GM12878 (cell line): Measurements from ENCODE around the gene MRPL42. TPM values are rescaled to one million over a fixed set of nuclear protein-coding genes. Genes with fewer than 3 reads are reported as not detected.

Experiments
- ATAC-seq: fragments of 200-7000 bp; cut with Tn5 transposase; 3 replicates; pipeline ENCODE4 v1.9.1; 2020; ENCODE audit warnings: mild to moderate bottlenecking, moderate library complexity
- BruUV-seq: library from RNA; stranded (reverse); fragments of 400-500 nt; replicated peaks from 2 replicates; lab custom pipeline; 2021; lab: Mats Ljungman, UMichigan
- CTCF ChIA-PET: fragments of 300-600 bp; sonication (Branson Sonifier 250); formaldehyde crosslinking; extraction: SDS; loops from one replicate; lab custom pipeline; 2021; ENCODE audit warnings: inconsistent platforms; lab: Yijun Ruan, JAX
- POLR2A ChIA-PET: fragments of 350-600 bp; formaldehyde crosslinking; extraction: SDS; loops from one replicate; lab custom pipeline; 2021; ENCODE audit warnings: inconsistent platforms; lab: Charles Lee
- RAD21 ChIA-PET: fragments of 300-600 bp; sonication (Branson Sonifier 250); formaldehyde crosslinking; loops from one replicate; lab custom pipeline; 2023; ENCODE audit warnings: antibody characterized with exemption; ENCODE audit not compliant: unreplicated experiment; lab: Charles Lee
- SMC1A ChIA-PET: fragments of 300-600 bp; sonication (Branson Sonifier 250); formaldehyde crosslinking; loops from one replicate; lab custom pipeline; 2023; ENCODE audit not compliant: unreplicated experiment, uncharacterized antibody; lab: Charles Lee
- DNase-seq: peaks from one replicate; pipeline ENCODE4 v3.0.0-alpha.2; 2011; ENCODE audit warnings: low read depth, low spot score
- FAIRE-seq: peaks from 3 replicates; lab custom pipeline; 2011; peaks lifted over from hg19 to GRCh38; lab: Jason Lieb, UNC
- H2AFZ ChIP-seq: 2 replicates; pipeline ENCODE4 v1.6.0; 2011; ENCODE audit warnings: low read depth, low read length, control low read depth; ENCODE audit not compliant: control insufficient read depth
- H3K27ac ChIP-seq: 2 replicates; pipeline ENCODE4 v1.5.1; 2011; ENCODE audit warnings: control low read depth; ENCODE audit not compliant: control insufficient read depth, insufficient read depth
- H3K27me3 ChIP-seq, 2 experiments: replicated peaks in 1 of 2; 2 replicates each; pipeline versions ENCODE4 v1.6.0 to v1.6.1; 2011; ENCODE audit warnings: low read length in 1 of 2; ENCODE audit not compliant: control insufficient read depth in 2 of 2, insufficient read depth in 2 of 2
- H3K36me3 ChIP-seq, 2 experiments: 2 replicates each; pipeline ENCODE4 v1.5.1; 2011; ENCODE audit warnings: low read length in 1 of 2; ENCODE audit not compliant: control insufficient read depth in 2 of 2, insufficient read depth in 2 of 2
- H3K4me1 ChIP-seq: 2 replicates; pipeline ENCODE4 v1.6.1; 2011; ENCODE audit warnings: mild to moderate bottlenecking, low read length, moderate library complexity, mixed read lengths; ENCODE audit not compliant: control insufficient read depth, insufficient read depth
- H3K4me2 ChIP-seq: 2 replicates; pipeline ENCODE4 v1.6.0; 2011; ENCODE audit warnings: control low read depth; ENCODE audit not compliant: control insufficient read depth, insufficient read depth
- H3K4me3 ChIP-seq: fragments of 200-600 bp; sonication (generic); 2 replicates; pipeline ENCODE4 v1.5.1; 2016
- H3K79me2 ChIP-seq: 2 replicates; pipeline ENCODE4 v1.6.0; 2011; ENCODE audit warnings: low read length; ENCODE audit not compliant: control insufficient read depth, insufficient read depth
- H3K9ac ChIP-seq: 2 replicates; pipeline ENCODE4 v1.8.0; 2011; ENCODE audit warnings: low read length, control low read depth, mixed read lengths; ENCODE audit not compliant: control insufficient read depth, insufficient read depth
- H3K9me3 ChIP-seq: replicated peaks from 3 replicates; pipeline ENCODE4 v1.5.1; 2011; ENCODE audit warnings: mild to moderate bottlenecking, low read length; ENCODE audit not compliant: control insufficient read depth, insufficient read depth
- H4K20me1 ChIP-seq: 2 replicates; pipeline ENCODE4 v1.6.0; 2011; ENCODE audit not compliant: control insufficient read depth, insufficient read depth
- ATF7 ChIP-seq: fragments of 450-650 bp; IDR thresholded peaks from 2 replicates; pipeline ENCODE4 v1.6.1; 2016; ENCODE audit warnings: low read depth, mild to moderate bottlenecking
- BRCA1 ChIP-seq: IDR thresholded peaks from 2 replicates; pipeline ENCODE4 v1.6.1; 2011; ENCODE audit warnings: low read depth, low read length, improper control_type of control experiment
- CBFB ChIP-seq: IDR thresholded peaks from 2 replicates; pipeline ENCODE4 v1.6.1; 2016; ENCODE audit warnings: antibody characterized with exemption, low read depth
- FOS ChIP-seq: IDR thresholded peaks from 3 replicates; pipeline ENCODE4 v1.6.1; 2011; ENCODE audit warnings: borderline replicate concordance; ENCODE audit not compliant: insufficient read length; ENCODE audit errors: extremely low read depth
- GABPA ChIP-seq: IDR thresholded peaks from 2 replicates; pipeline ENCODE4 v1.6.1; 2014; ENCODE audit warnings: antibody characterized with exemption, low read depth, mild to moderate bottlenecking, inconsistent platforms
- HCFC1 ChIP-seq: fragments of 150-350 bp; IDR thresholded peaks from 2 replicates; pipeline ENCODE4 v1.6.1; 2014; ENCODE audit warnings: low read length
- HDAC2 ChIP-seq: fragments of 200-600 bp; sonication (generic); IDR thresholded peaks from 2 replicates; pipeline ENCODE4 v1.6.1; 2017
- IRF4 ChIP-seq: IDR thresholded peaks from 2 replicates; pipeline ENCODE4 v1.6.1; 2011; ENCODE audit warnings: low read depth, low read length
- MEF2B ChIP-seq: fragments of 450-650 bp; IDR thresholded peaks from 2 replicates; pipeline ENCODE4 v1.6.1; 2018; ENCODE audit warnings: mild to moderate bottlenecking, moderate library complexity; ENCODE audit not compliant: partially characterized antibody, poor library complexity, severe bottlenecking
- PRDM15 ChIP-seq: fragments of 450-650 bp; formaldehyde crosslinking; IDR thresholded peaks from 2 replicates; pipeline ENCODE4 v1.4.0; 2020; ENCODE audit warnings: mild to moderate bottlenecking, moderate library complexity
- REST ChIP-seq: IDR thresholded peaks from 2 replicates; pipeline ENCODE4 v1.6.1; 2012; ENCODE audit warnings: mild to moderate bottlenecking, low read depth, low read length
- SMAD5 ChIP-seq: IDR thresholded peaks from 2 replicates; pipeline ENCODE4 v1.6.1; 2016; ENCODE audit warnings: antibody characterized with exemption, low read depth
- ZBED1 ChIP-seq: IDR thresholded peaks from 2 replicates; pipeline ENCODE4 v1.6.1; 2016; ENCODE audit warnings: borderline replicate concordance
- ZNF274 ChIP-seq: IDR thresholded peaks from one replicate; pipeline ENCODE4 v1.8.0; 2011; ENCODE audit not compliant: insufficient read length, insufficient read depth
- WGBS: methylation state at CpG from one replicate; pipeline ENCODE4 v1.1.6; 2016; ENCODE audit warnings: low lambda C conversion rate; ENCODE audit not compliant: insufficient replicate concordance, insufficient coverage; ENCODE audit errors: missing lambda C conversion rate; 5-methylcytosine and 5-hydroxymethylcytosine counted together
- in situ Hi-C: fragments of 300-500 bp; cut with MboI; formaldehyde crosslinking; loops from 9 replicates; pipeline ENCODE4 v1.14.3; 2018; ENCODE audit warnings: mixed read lengths
- intact Hi-C: fragments of 100-400 bp; cut with micrococcal nuclease; formaldehyde crosslinking; loops from one replicate; pipeline ENCODE4 v1.14.2; 2022; ENCODE audit not compliant: unreplicated experiment
- polyA plus RNA-seq, 11 experiments: library from polyadenylated mRNA; depleted of rRNA in 4 of 11; unstranded in 6 of 11; stranded (reverse) in 5 of 11; fragments of >200 nt; fragmentation: Nextera tagmentation in 4 of 11; fragmentation: Illumina TruSeq in 1 of 11; extraction: Ambion mirVana in 4 of 11; extraction: Trizol in 1 of 11; gene quantifications; 1 replicate in 1 of 11; 2 replicates in 10 of 11; pipeline versions ENCODE4 v1.2.1 to v1.2.3, GENCODE V29; 2011 to 2016; ENCODE audit warnings: inconsistent platforms in 2 of 11, missing spikeins in 2 of 11, low read depth in 1 of 11
- total RNA-seq, 4 experiments: library from RNA; depleted of rRNA in 3 of 4; stranded (reverse); fragments of >200 nt in 3 of 4; fragmentation: Illumina TruSeq in 1 of 4; extraction: Trizol in 1 of 4; gene quantifications; 2 replicates each; pipeline versions ENCODE4 v1.2.1 to v1.2.3, GENCODE V29; 2013 to 2021

MRPL42 gene
- total and polyA plus RNA-seq, 10 of the 15 experiments (the other 5 are each of a cell fraction or from before 2014, with no cell fraction given) = 65.1 to 427 (median 126) TPM

GRCh38 chr12:93459097-93459496 is 8.2 kb upstream of the MRPL42 start (continued):
- TF ChIP-seq REST (no peak), FOS (no peak)

- intact Hi-C loops (no loop called here), in situ Hi-C loops (no loop called here)
- DNase-seq = no peak
- RAD21 ChIA-PET = no interaction called here
- H3K36me3 ChIP-seq = no peaks in the 10 kb centered on the region
- no peak overlapping the region for H3K27ac ChIP-seq
- no peaks in the 10 kb centered on the region for H4K20me1 ChIP-seq
- H3K27me3 ChIP-seq = no peaks in the 10 kb centered on the region
- H3K9ac ChIP-seq = no peak overlapping the region
- WGBS = 73% methylated on average over 6 of the region's 6 CpGs
- H3K9me3 ChIP-seq = no peaks in the 10 kb centered on the region
- no peaks in the 10 kb centered on the region for H3K79me2 ChIP-seq
- ATAC-seq = no peak
- no peak overlapping the region for H3K4me2 ChIP-seq
- CTCF ChIA-PET = interaction anchor here (0.7 to 1.0 kb wide), 2 partner anchors 10 to 36 kb away, joined by 3 read pairs; no protein-coding TSS in a partner anchor
- no peaks in the 10 kb centered on the region for H3K4me1 ChIP-seq
- no peak overlapping the region; the same call in 1 of the 2 replicates for H2AFZ ChIP-seq
- SMC1A ChIA-PET = interaction anchor here (1.0 kb wide), 1 partner anchor 41 kb away, joined by 3 read pairs; no protein-coding TSS in a partner anchor
- FAIRE-seq = no peak
- POLR2A ChIA-PET = interaction anchor here (0.6 kb wide), 1 partner anchor 8 kb away, joined by 3 read pairs; no protein-coding TSS in a partner anchor
- no peak overlapping the region for H3K4me3 ChIP-seq
- no TSS peak for BruUV-seq
- TF ChIP-seq CBFB (no peak), ZNF274 (no peak), HCFC1 (no peak), MEF2B (no peak), HDAC2 (no peak), PRDM15 (no peak), BRCA1 (no peak), ZBED1 (no peak), IRF4 (no peak), ATF7 (no peak), SMAD5 (no peak), GABPA (no peak)
Observed at GRCh38 chr12:93460003-93460402, 7.3 kb upstream of the MRPL42 start.
